CD14-positive monocyte (primary cell): Measurements from ENCODE around the gene DIS3L2. TPM values are rescaled to one million over a fixed set of nuclear protein-coding genes. Genes with fewer than 3 reads are reported as not detected.

Source experiments
- DNase-seq, 3 donors: peaks; one replicate each; pipeline ENCODE4 v3.0.0-alpha.2; 2011 to 2022
- H2AFZ ChIP-seq: 2 replicates; pipeline ENCODE4 v1.6.0; 2012; ENCODE audit warnings: mild to moderate bottlenecking, low read depth, low read length, inconsistent platforms; ENCODE audit not compliant: insufficient read depth, poor library complexity, severe bottlenecking
- H3K27ac ChIP-seq, 2 donors: 1 replicate in 1 of 2; 2 replicates in 1 of 2; pipeline ENCODE4 v1.5.1; 2012 to 2013; ENCODE audit warnings: low read length in 2 of 2, control low read depth in 1 of 2, inconsistent platforms in 1 of 2, low read depth in 1 of 2, mild to moderate bottlenecking in 1 of 2
- H3K27me3 ChIP-seq, 2 donors: one replicate each; pipeline versions ENCODE4 v1.6.0 to v1.6.1; 2011 to 2013; ENCODE audit warnings: low read length in 2 of 2; ENCODE audit not compliant: control insufficient read depth in 2 of 2, insufficient read depth in 2 of 2
- H3K36me3 ChIP-seq, 2 donors: replicated peaks in 1 of 2; 1 replicate in 1 of 2; 2 replicates in 1 of 2; pipeline versions ENCODE4 v1.5.1 to v1.6.1; 2012 to 2013; ENCODE audit warnings: low read length in 2 of 2, control low read depth in 1 of 2, inconsistent platforms in 1 of 2, mild to moderate bottlenecking in 1 of 2; ENCODE audit not compliant: insufficient read depth in 2 of 2, control insufficient read depth in 1 of 2
- H3K4me1 ChIP-seq, 2 donors: 1 replicate in 1 of 2; 2 replicates in 1 of 2; pipeline versions ENCODE4 v1.5.1 to v1.6.1; 2012 to 2013; ENCODE audit warnings: low read length in 2 of 2, control low read depth in 1 of 2, inconsistent platforms in 1 of 2, mild to moderate bottlenecking in 1 of 2, moderate library complexity in 1 of 2; ENCODE audit not compliant: insufficient read depth in 2 of 2, control insufficient read depth in 1 of 2
- H3K4me2 ChIP-seq: replicated peaks from 2 replicates; pipeline ENCODE3; 2012; ENCODE audit warnings: low read length, moderate library complexity, mild to moderate bottlenecking; ENCODE audit not compliant: poor library complexity, severe bottlenecking; ENCODE audit errors: extremely low read depth
- H3K4me3 ChIP-seq, 3 experiments: fragments of 200-600 bp in 1 of 3; sonication (generic) in 1 of 3; replicated peaks in 1 of 3; 1 replicate in 2 of 3; 2 replicates in 1 of 3; pipeline ENCODE4 v1.5.1; 2011 to 2013; ENCODE audit warnings: low read length in 3 of 3, mild to moderate bottlenecking in 3 of 3, control low read depth in 2 of 3, low read depth in 2 of 3, inconsistent platforms in 1 of 3, moderate library complexity in 1 of 3
- H3K79me2 ChIP-seq: 2 replicates; pipeline ENCODE4 v1.6.0; 2012; ENCODE audit warnings: mild to moderate bottlenecking, control low read depth, inconsistent platforms, low read length, moderate library complexity; ENCODE audit not compliant: insufficient read depth
- H3K9ac ChIP-seq: 2 replicates; pipeline ENCODE4 v1.6.0; 2017; ENCODE audit warnings: low read length, mild to moderate bottlenecking; ENCODE audit not compliant: insufficient read depth, poor library complexity, severe bottlenecking
- H3K9me3 ChIP-seq, 2 donors: replicated peaks in 1 of 2; 1 replicate in 1 of 2; 2 replicates in 1 of 2; pipeline versions ENCODE4 v1.5.1 to v1.6.1; 2012 to 2013; ENCODE audit warnings: low read length in 2 of 2, control low read depth in 1 of 2; ENCODE audit not compliant: control insufficient read depth in 1 of 2, insufficient read depth in 1 of 2
- H4K20me1 ChIP-seq: 2 replicates; pipeline ENCODE4 v1.6.0; 2012; ENCODE audit warnings: mild to moderate bottlenecking, low read length, control low read depth, moderate library complexity; ENCODE audit not compliant: insufficient read depth
- H3K27ac Mint-ChIP-seq, 7 donors: one replicate each; pipeline ENCODE4 v1.8.0; 2020; ENCODE audit warnings: mild to moderate bottlenecking in 7 of 7, mixed read lengths in 7 of 7, moderate library complexity in 6 of 7, inconsistent platforms in 2 of 7
- H3K27me3 Mint-ChIP-seq, 3 donors: one replicate each; pipeline ENCODE4 v1.8.0; 2021 to 2022; ENCODE audit warnings: low read depth in 3 of 3, mild to moderate bottlenecking in 3 of 3, mixed read lengths in 3 of 3, moderate library complexity in 3 of 3, inconsistent platforms in 1 of 3
- H3K36me3 Mint-ChIP-seq, 2 donors: one replicate each; pipeline ENCODE4 v1.8.0; 2020; ENCODE audit warnings: mixed read lengths in 2 of 2, inconsistent platforms in 1 of 2, mild to moderate bottlenecking in 1 of 2
- H3K4me1 Mint-ChIP-seq: one replicate; pipeline ENCODE4 v1.8.0; 2020; ENCODE audit warnings: mild to moderate bottlenecking, mixed read lengths
- H3K4me3 Mint-ChIP-seq, 2 donors: one replicate each; pipeline ENCODE4 v1.8.0; 2020; ENCODE audit warnings: mild to moderate bottlenecking in 2 of 2, mixed read lengths in 2 of 2, moderate library complexity in 1 of 2
- H3K9me3 Mint-ChIP-seq, 7 donors: one replicate each; pipeline ENCODE4 v1.8.0; 2020 to 2022; ENCODE audit warnings: mixed read lengths in 7 of 7, mild to moderate bottlenecking in 6 of 7, moderate library complexity in 6 of 7, inconsistent platforms in 2 of 7
- WGBS: methylation state at CpG from one replicate; pipeline ENCODE4 v1.1.5; 2013; ENCODE audit warnings: missing lambda C conversion rate; ENCODE audit not compliant: insufficient coverage; 5-methylcytosine and 5-hydroxymethylcytosine counted together
- intact Hi-C, 2 donors: fragments of 100-400 bp; cut with micrococcal nuclease; formaldehyde crosslinking; loops; one replicate each; pipeline versions ENCODE4 v1.15.0 to v1.15.1; 2023
- polyA plus RNA-seq, 3 donors: library from polyadenylated mRNA; depleted of rRNA in 1 of 3; unstranded in 2 of 3; stranded (reverse) in 1 of 3; fragments of 300-500 nt in 2 of 3; fragments of >200 nt in 1 of 3; fragmentation: Illumina TruSeq in 2 of 3; gene quantifications; 1 replicate in 2 of 3; 2 replicates in 1 of 3; pipeline ENCODE4 v1.2.3, GENCODE V29; 2012 to 2021
- TF ChIP-seq, protein P1 (sequence below): fragments of 200-600 bp; IDR thresholded peaks from one replicate; pipeline ENCODE4 v1.8.0; 2022; ENCODE audit warnings: antibody characterized with exemption, mild to moderate bottlenecking

DIS3L2 gene
- polyA plus RNA-seq, 3 donors = 6.0 to 21.7 (median 6.4) TPM

GRCh38 chr2:232238108-232238507, 276.6 kb downstream of the DIS3L2 start:
- H3K27me3 Mint-ChIP-seq = no peaks in the 10 kb centered on the region
- DNase-seq = no peak
- Histone ChIP-seq H4K20me1 (no peaks in the 10 kb centered on the region), H3K79me2 (no peaks in the 10 kb centered on the region), H3K36me3 (peaks cover 3 to 34% of the 10 kb centered on the region in 2 donors), H3K27me3 (no peaks in the 10 kb centered on the region), H3K4me3 (no peak overlapping the region), H3K4me2 (no peak overlapping the region), H3K4me1 (no peaks in the 10 kb centered on the region), H3K9ac (no peak overlapping the region), H3K9me3 (no peaks in the 10 kb centered on the region), H2AFZ (no peak overlapping the region), H3K27ac (no peak overlapping the region)
- no peak overlapping the region for H3K27ac Mint-ChIP-seq
- TF ChIP-seq, protein P1, sequence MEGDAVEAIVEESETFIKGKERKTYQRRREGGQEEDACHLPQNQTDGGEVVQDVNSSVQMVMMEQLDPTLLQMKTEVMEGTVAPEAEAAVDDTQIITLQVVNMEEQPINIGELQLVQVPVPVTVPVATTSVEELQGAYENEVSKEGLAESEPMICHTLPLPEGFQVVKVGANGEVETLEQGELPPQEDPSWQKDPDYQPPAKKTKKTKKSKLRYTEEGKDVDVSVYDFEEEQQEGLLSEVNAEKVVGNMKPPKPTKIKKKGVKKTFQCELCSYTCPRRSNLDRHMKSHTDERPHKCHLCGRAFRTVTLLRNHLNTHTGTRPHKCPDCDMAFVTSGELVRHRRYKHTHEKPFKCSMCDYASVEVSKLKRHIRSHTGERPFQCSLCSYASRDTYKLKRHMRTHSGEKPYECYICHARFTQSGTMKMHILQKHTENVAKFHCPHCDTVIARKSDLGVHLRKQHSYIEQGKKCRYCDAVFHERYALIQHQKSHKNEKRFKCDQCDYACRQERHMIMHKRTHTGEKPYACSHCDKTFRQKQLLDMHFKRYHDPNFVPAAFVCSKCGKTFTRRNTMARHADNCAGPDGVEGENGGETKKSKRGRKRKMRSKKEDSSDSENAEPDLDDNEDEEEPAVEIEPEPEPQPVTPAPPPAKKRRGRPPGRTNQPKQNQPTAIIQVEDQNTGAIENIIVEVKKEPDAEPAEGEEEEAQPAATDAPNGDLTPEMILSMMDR = no peak
- WGBS = 92% methylated on average over 1 of the region's 2 CpGs
- intact Hi-C loops = no loop called here
- no peak overlapping the region for H3K4me3 Mint-ChIP-seq
- no peaks in the 10 kb centered on the region for H3K4me1 Mint-ChIP-seq
- peaks cover 25 to 32% of the 10 kb centered on the region in 2 donors for H3K36me3 Mint-ChIP-seq
- no peaks in the 10 kb centered on the region for H3K9me3 Mint-ChIP-seq

DNA sequence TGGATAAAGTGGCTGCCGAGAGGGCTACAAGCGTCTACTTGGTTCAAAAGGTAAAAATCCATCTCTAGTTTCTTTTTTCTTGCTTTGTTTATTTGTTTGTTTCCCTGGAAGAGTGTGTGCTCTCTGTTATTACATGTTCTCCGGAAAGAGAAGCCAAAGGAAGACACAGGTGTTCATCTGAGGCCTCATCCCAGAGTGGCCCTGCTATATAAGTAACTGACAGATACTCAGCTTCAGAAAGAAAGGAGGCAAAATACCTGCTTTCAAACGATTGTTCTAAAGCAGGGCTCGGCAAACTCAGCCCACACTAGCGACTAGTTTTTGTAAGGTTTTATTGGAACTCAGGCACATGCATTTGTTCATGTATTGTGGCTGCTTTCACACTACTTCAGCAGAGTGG, 277.1 kb downstream of the DIS3L2 start:
- Mint-ChIP-seq H3K4me1 (no peaks in the 10 kb centered on the region), H3K27ac (no peak overlapping the region), H3K4me3 (no peak overlapping the region), H3K36me3 (peaks cover 22 to 32% of the 10 kb centered on the region in 2 donors), H3K9me3 (no peaks in the 10 kb centered on the region), H3K27me3 (no peaks in the 10 kb centered on the region)
- Histone ChIP-seq H3K79me2 (no peaks in the 10 kb centered on the region), H3K9me3 (no peaks in the 10 kb centered on the region), H3K27me3 (no peaks in the 10 kb centered on the region), H3K4me1 (no peaks in the 10 kb centered on the region), H3K4me3 (no peak overlapping the region), H2AFZ (no peak overlapping the region), H3K9ac (no peak overlapping the region), H3K4me2 (no peak overlapping the region), H3K36me3 (peaks cover 3 to 34% of the 10 kb centered on the region in 2 donors), H4K20me1 (no peaks in the 10 kb centered on the region), H3K27ac (no peak overlapping the region)
- TF ChIP-seq, protein P1 = no peak
- intact Hi-C loops = no loop called here
- 95% methylated on average over 5 of the region's 6 CpGs for WGBS
- no peak for DNase-seq
